Stomach (tissue), 4 donors: ENCODE results near the gene WTAP.

Source experiments
- CTCF ChIP-seq, 7 experiments: fragments of 450-650 bp in 4 of 7; fragments of 200-600 bp in 3 of 7; sonication (generic) in 3 of 7; IDR thresholded peaks; one replicate each; pipeline ENCODE4 v1.5.1; 2016 to 2019; ENCODE audit warnings: antibody characterized with exemption in 7 of 7, control low read depth in 2 of 7, mild to moderate bottlenecking in 1 of 7
- POLR2A ChIP-seq, 4 donors: fragments of 450-650 bp; IDR thresholded peaks; one replicate each; pipeline ENCODE4 v1.6.1; 2016; ENCODE audit warnings: antibody characterized with exemption in 4 of 4, control low read depth in 2 of 4, mild to moderate bottlenecking in 1 of 4, moderate library complexity in 1 of 4

GRCh38 chr6:159777240-159777904 lies 50.1 kb downstream of the WTAP start:
- TF ChIP-seq POLR2A (IDR thresholded peaks at IDR 0.05) (no peak), CTCF (IDR thresholded peaks at IDR 0.05) (no peak)
